Fibroblast of the aortic adventitia (primary cell): ENCODE measurements around the gene EXOSC7. TPM values are rescaled to one million over a fixed set of nuclear protein-coding genes. Genes with fewer than 3 reads are reported as not detected.

Experiments used
- DNase-seq: peaks from one replicate; pipeline ENCODE4 v3.0.0-alpha.2; 2010; ENCODE audit warnings: low read depth
- H3K4me3 ChIP-seq: 2 replicates; pipeline ENCODE4 v1.5.1; 2011; ENCODE audit warnings: low read depth, mild to moderate bottlenecking, control low read depth, low read length, moderate library complexity
- CTCF ChIP-seq: IDR thresholded peaks from 2 replicates; pipeline ENCODE4 v1.5.1; 2011; ENCODE audit warnings: mild to moderate bottlenecking, low read length, control low read depth, inconsistent platforms; ENCODE audit not compliant: insufficient read depth
- total RNA-seq: library from RNA; depleted of rRNA; stranded (reverse); fragments of >200 nt; gene quantifications from 2 replicates; pipeline ENCODE4 v1.2.3, GENCODE V29; 2012; ENCODE audit warnings: low replicate concordance

Gene EXOSC7
- total RNA-seq, 1 donor: 26.8 TPM

GRCh38 chr3:44999782-45000181 lies 23.7 kb downstream of the EXOSC7 start:
- no peak for DNase-seq
- H3K4me3 ChIP-seq: no peak overlapping the region
- TF ChIP-seq CTCF: no peak

- DNase-seq: no peak
- TF ChIP-seq CTCF: no peak
- no peak overlapping the region for H3K4me3 ChIP-seq
Measured at GRCh38 chr3:45000823-45001222, 24.8 kb downstream of the EXOSC7 start.

GRCh38 chr3:45001738-45002137 lies 25.7 kb downstream of the EXOSC7 start:
- no peak overlapping the region for H3K4me3 ChIP-seq
- no peak for DNase-seq
- TF ChIP-seq CTCF: no peak

- no peak for TF ChIP-seq CTCF
- H3K4me3 ChIP-seq: no peak overlapping the region
- DNase-seq: no peak
Measured at GRCh38 chr3:45002139-45002660, 26.2 kb downstream of the EXOSC7 start.

GRCh38 chr3:45002720-45003119 lies 26.7 kb downstream of the EXOSC7 start:
- no peak for TF ChIP-seq CTCF
- DNase-seq: no peak
- H3K4me3 ChIP-seq: no peak overlapping the region

- no peak for TF ChIP-seq CTCF
- no peak for DNase-seq
- H3K4me3 ChIP-seq: no peak overlapping the region
Measured at GRCh38 chr3:45003406-45003805, 27.4 kb downstream of the EXOSC7 start.

- no peak overlapping the region for H3K4me3 ChIP-seq
- DNase-seq: no peak
- TF ChIP-seq CTCF: no peak
Measured at GRCh38 chr3:45003859-45004258, 27.8 kb downstream of the EXOSC7 start.
